ENCODE data around the gene BDKRB1.

Gene BDKRB1

DNA sequence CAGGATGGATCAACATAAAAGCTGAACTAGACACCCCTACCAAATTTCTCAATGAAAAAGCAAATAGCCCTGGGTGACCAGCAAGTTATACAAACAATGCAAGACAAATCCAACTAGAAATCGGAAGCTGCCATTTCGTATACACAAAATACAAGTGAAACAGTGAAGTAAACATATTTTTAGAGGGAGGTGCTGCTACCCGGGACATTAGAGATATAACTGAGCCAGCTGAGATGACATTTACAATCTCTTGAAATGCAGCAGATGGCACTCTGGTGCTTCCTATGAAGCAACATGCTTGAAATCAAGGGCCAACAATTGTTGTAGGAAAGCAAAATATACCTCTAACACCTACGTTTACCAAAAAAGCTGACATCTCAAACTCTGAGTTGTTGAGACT lies 25.5 kb downstream of the BDKRB1 start:
- DNase-seq (ENCODE audit: low read depth): no peak

GRCh38 chr14:96284008-96284407 lies 28.0 kb downstream of the BDKRB1 start:
- DNase-seq (ENCODE audit: low read depth): no peak

DNA sequence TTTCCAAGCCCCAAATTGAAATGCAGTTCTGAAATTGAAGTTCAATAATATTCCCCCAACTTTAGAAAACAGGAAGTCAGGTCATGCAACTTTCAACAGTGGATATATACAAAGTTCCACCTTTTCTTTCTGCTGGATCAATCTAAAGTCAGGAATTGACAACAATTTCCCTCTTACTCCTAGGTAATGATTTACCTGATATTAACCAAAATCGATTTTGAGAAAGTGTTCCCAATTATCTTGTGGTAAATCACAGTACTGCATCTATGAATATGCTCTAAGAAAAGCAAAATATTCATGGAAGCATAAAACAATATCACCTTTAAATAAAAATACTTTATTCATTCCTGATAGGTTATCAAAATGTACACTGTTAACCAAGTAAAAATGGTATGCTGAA lies 28.4 kb downstream of the BDKRB1 start:
- DNase-seq (ENCODE audit: low read depth): no peak

- no peak for DNase-seq (ENCODE audit: low read depth)
These were observed 29.7 kb downstream of the BDKRB1 start for GRCh38 chr14:96285667-96286066.

DNA sequence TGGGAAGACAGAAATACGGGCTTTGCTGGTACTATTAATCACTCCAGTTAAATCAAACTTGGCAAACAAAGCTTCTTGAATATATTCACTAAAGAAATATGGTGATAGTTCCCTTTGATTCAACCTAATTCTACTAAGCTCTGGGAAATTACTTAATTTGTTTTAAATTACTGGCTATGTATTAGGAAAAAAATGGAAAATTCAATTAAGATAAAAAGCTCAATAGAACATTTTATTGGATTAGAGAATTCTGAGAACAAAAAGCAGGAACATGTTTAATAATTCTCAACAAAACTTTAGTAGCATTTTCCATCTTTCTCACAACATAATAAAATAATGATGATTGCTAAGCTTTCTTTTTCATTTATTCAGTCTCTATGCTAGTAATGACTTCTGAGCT lies 30.2 kb downstream of the BDKRB1 start:
- DNase-seq (ENCODE audit: low read depth): no peak

DNA sequence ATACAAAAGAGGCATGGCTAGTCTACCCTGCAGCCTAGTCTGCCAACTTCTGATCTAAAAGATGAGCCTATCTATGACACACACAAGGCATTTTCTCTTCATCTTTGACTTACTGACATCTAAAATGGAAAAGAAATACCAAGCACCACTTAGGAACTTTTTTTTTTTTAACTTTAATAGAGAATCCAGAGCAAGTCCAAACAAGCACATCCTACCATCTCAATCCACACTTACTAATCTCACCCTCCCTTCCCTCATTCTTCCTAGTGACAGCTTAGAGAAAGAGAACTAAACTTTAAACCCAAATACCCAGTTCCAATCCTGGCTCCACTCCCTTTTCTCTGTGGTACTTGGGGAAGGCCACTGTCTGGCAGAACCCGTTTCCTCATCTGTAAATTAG lies 31.8 kb downstream of the BDKRB1 start:
- DNase-seq (ENCODE audit: low read depth): no peak

DNA sequence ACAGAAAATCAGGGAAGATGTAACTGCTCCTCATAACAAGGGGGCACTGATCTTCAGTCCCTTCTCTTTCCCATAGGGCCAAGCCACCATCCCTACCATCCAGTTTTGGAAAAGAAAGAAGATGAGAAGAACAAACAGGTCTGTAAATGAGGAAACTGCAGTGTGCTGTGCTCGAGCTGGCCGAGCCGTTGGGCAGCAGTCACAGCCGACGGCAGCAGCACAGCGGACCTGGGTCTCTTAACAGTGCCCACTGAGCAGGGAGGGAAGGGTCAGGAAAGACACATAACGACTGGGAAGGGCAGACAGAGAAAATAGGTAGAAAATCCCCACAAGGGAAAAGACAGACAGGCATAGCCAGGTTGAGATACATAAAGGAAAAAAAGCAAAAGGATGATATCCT lies 38.2 kb downstream of the BDKRB1 start:
- no peak for DNase-seq (ENCODE audit: low read depth)

GRCh38 chr14:96297000-96297399 lies 41.0 kb downstream of the BDKRB1 start:
- no peak for DNase-seq (ENCODE audit: low read depth)

DNA sequence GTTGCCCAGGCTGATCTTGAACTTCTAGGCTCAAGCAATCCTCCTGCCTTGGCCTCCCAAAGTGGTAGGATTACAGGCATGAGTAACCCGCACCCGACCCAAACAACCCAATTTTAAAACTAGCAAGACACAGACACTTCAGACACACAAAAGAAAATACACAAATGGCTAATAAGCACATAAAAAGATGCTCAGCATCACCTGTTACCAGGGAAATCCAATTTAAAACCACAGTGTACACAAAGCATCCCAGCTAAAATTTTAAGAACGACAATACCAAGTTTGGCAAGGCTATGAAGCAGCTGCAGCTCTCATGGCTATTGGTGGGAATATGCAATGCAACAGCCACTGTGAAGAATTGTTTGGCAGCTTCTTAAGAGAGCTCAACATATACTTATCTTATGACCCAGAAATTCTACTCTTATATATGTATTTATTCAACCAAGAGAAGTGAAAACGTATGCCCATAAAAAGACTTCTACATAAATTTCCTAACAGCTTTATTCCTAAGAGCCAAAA lies 42.0 kb downstream of the BDKRB1 start:
- no peak for DNase-seq (ENCODE audit: low read depth)

DNA sequence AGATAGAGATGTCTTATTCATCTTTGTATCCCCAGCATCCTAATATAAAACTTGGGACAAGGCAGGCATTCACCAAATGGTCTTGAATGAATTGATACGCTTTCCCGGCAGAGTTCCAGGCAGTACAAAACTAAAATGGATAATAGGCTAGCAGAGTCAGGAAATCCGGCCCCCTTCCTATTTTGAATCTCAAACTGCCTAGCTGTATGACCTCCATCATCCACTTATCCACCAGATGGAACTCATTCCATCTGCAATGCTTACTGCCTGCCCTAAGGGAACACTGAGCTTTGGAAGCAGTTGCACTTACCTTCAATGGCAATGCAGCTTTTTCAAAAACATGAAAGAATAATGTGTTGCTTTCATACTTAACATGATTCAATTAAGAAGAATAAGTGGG lies 43.4 kb downstream of the BDKRB1 start:
- no peak for DNase-seq (ENCODE audit: low read depth)

DNA sequence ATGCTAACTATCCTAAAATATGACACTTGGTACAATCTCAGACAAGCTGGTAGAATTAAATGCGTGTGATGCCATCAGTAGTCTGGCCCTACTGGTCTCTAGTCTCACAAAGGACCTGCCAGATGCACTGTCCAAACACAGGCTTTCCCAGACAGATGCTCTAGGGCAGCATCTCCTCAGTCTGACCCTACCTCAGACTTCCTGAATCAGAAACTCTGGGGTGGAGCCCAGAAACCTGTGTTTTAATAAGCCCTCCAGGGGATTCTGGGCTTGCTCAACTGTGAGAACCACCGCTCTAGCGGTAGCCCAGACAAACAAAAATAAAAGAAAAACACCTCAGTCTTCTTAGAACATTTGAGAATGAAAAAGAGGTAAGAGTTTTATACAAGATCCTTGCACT lies 48.0 kb downstream of the BDKRB1 start:
- DNase-seq (ENCODE audit: low read depth): no peak

- DNase-seq (ENCODE audit: low read depth): no peak
These were observed 48.9 kb downstream of the BDKRB1 start for GRCh38 chr14:96304956-96305355.

DNA sequence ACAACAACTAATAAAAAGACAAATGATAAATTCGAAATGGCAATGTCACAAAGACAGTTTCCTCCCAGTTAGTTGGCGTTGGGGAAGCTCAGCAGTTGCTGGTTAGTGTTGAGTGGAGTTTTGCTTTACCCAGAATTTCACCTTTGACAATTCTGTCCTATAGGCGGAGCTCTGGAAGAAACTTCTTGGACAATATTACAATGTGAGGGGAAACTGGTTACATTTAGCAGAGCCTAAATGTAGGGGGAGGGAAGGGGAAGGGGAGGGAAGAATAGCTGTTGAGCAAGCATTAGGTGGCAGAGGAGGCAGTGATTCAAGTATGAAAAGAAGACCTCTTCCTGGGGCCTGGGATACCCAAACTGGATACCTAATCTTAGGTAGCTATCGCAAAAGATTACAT lies 51.4 kb downstream of the BDKRB1 start:
- DNase-seq (ENCODE audit: low read depth): no peak

DNA sequence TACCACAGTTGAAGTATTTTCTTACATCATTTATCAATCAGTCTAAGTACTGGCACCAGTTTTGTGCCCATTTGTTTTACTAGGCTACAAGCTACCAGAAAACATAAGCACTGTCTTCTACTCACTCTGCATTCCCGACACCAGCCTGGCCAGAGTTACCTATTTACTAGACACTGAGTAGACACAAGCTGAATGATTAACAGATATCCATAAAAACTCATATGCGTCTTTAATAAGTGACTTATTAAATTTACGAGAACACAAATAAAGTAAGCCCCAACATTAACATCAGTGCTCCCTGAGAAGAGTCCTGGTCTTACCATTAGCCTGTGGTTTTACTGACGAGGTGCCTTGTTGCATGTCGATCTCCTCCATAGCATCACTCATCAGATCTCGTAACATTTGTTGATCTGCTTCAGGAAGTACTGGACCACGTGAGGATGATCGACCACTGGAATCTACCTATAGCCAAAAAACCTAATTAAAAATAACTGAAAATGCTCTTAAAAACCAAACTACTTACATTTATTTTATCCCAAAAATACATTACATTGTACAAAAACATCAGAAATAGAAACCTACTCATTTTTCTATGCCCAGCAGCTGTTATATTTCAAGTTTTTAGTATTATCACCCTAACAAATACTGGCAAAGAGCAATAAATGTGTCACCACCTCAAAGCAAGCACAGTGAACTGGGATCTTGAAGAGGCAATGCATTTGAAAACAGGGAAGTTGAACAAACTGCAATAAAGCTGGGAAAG lies 53.3 kb downstream of the BDKRB1 start:
- no peak for DNase-seq (ENCODE audit: low read depth)

DNA sequence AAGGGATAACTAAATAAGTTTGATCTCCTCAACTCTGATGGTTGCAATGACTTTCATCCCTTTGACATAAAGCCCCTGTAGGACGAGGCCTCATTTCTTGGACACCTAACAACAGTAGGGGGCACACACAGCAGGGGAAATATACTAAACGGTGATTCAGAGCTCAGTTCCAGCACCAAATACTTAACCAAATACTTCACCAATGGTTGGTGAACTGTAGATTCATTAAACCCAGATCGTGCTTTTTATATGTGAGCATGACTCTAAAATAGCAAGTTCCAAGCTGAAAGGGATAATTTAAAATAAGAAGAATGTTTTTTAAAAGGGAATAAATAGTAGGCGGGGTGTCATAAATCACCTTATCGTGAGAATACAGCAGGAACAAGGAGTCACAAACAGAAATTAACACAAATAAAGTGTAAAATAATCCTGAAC lies 53.9 kb downstream of the BDKRB1 start:
- DNase-seq (ENCODE audit: low read depth): no peak

- DNase-seq (ENCODE audit: low read depth): no peak
These were observed 54.9 kb downstream of the BDKRB1 start for GRCh38 chr14:96310906-96311305.

All from activated T-cell treated with anti-CD3 and anti-CD28 coated beads for 1 hour (primary cell).